ENCODE data around the gene ADD1. TPM values are rescaled to one million over a fixed set of nuclear protein-coding genes. Genes with fewer than 3 reads are reported as not detected.

ADD1 gene, protein sequence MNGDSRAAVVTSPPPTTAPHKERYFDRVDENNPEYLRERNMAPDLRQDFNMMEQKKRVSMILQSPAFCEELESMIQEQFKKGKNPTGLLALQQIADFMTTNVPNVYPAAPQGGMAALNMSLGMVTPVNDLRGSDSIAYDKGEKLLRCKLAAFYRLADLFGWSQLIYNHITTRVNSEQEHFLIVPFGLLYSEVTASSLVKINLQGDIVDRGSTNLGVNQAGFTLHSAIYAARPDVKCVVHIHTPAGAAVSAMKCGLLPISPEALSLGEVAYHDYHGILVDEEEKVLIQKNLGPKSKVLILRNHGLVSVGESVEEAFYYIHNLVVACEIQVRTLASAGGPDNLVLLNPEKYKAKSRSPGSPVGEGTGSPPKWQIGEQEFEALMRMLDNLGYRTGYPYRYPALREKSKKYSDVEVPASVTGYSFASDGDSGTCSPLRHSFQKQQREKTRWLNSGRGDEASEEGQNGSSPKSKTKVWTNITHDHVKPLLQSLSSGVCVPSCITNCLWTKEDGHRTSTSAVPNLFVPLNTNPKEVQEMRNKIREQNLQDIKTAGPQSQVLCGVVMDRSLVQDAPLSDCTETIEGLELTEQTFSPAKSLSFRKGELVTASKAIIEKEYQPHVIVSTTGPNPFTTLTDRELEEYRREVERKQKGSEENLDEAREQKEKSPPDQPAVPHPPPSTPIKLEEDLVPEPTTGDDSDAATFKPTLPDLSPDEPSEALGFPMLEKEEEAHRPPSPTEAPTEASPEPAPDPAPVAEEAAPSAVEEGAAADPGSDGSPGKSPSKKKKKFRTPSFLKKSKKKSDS
- total RNA-seq (ENCODE audit: low replicate concordance) = 115 and 146 TPM in 2 replicates

DNA sequence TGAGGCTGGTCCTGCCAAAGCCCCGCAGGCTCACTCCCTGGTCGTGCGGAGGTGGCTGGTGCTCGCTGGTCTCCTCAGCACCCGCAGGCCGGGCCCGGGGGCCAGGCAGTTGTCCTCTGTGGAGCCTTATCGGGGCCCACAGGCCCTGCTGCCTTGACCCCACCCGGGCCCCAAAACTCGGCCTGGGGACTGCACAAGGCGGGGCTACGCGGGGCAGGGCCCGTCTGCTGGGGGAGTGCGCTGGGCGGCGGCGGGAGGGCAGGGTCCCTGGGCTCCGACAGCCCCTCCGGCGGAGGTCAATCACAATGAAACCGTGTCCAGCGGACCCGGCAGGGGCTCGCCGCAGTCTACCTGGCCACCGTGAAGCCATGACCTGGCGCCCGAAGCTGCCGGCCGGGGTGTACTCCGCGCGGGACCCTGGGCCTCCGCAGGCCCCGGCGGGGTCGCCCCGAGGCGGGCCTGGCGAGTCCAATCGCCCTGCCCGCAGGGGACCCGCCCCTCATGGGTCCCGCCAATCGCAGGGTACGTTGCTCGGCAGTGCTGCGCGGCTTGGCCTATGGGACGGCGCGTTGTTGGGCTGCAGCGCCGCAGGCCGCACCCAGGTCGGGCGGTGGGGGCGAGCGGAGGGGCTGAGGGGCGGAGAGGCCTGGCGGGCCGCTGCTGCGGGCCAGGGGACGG is at the start of gene ADD1:
Gene ADD1 (plus strand): TSS at position 582 of the 678 bp plus-strand sequence. CDS start 32,072 bp downstream, outside the sequence.

GRCh38 chr4:2963175-2963965 is 119.7 kb downstream of the ADD1 start, which contains the start of the genes GRK4 and NOP14:
Gene GRK4 (plus strand): TSS chr4:2963571. CDS start chr4:2964071, 500 bp downstream.
Gene NOP14 (minus strand): TSS chr4:2963406. CDS start chr4:2963319, 87 bp downstream.

Other genes starting within 250 kb of the ADD1 start
- 45.2 and 78.7 TPM in 2 replicates for gene TNIP2, start 87.5 kb upstream of the ADD1 start, total RNA-seq (ENCODE audit: low replicate concordance)
- 6.7 and 19.2 TPM in 2 replicates for gene SH3BP2, start 50.8 kb upstream of the ADD1 start, total RNA-seq (ENCODE audit: low replicate concordance)
- gene NOP14, start 119.6 kb downstream of the ADD1 start, total RNA-seq (ENCODE audit: low replicate concordance) = 16.5 and 17.2 TPM in 2 replicates
- 2.5 and 3.4 TPM in 2 replicates for gene GRK4, start 119.7 kb downstream of the ADD1 start, total RNA-seq (ENCODE audit: low replicate concordance)
- gene HTT-AS, start 230.7 kb downstream of the ADD1 start, total RNA-seq (ENCODE audit: low replicate concordance) = not detected in 2 replicates
- 23.2 and 36.0 TPM in 2 replicates for gene HTT, start 230.8 kb downstream of the ADD1 start, total RNA-seq (ENCODE audit: low replicate concordance)